HepG2 (cell line): ENCODE results near the gene KCTD13. TPM values are rescaled to one million over a fixed set of nuclear protein-coding genes. Genes with fewer than 3 reads are reported as not detected.

Experiments
- CHCHD3 ChIP-seq: sonication (generic); formaldehyde crosslinking; IDR thresholded peaks from 2 replicates; pipeline ENCODE4 v1.8.0; 2022; ENCODE audit warnings: mild to moderate bottlenecking, missing genetic modification reagents, moderate library complexity
- FOSL1 ChIP-seq: sonication (generic); formaldehyde crosslinking; IDR thresholded peaks from 2 replicates; pipeline ENCODE4 v1.9.0; 2021; ENCODE audit warnings: missing genetic modification reagents, borderline replicate concordance
- IRF9 ChIP-seq: sonication (generic); formaldehyde crosslinking; IDR thresholded peaks from 2 replicates; pipeline ENCODE4 v1.8.0; 2022; ENCODE audit warnings: missing genetic modification reagents, mild to moderate bottlenecking, borderline replicate concordance
- ISX ChIP-seq: sonication (generic); formaldehyde crosslinking; conservative IDR thresholded peaks from 2 replicates; pipeline ENCODE4 v1.5.0; 2020; ENCODE audit warnings: missing genetic modification reagents
- MAF1 ChIP-seq: sonication (generic); formaldehyde crosslinking; IDR thresholded peaks from 2 replicates; pipeline ENCODE4 v1.5.0; 2020; ENCODE audit warnings: missing genetic modification reagents, borderline replicate concordance
- MYC ChIP-seq: sonication (generic); formaldehyde crosslinking; IDR thresholded peaks from 2 replicates; pipeline ENCODE4 v1.9.0; 2021; ENCODE audit warnings: missing genetic modification reagents, borderline replicate concordance
- NCOR1 ChIP-seq: fragments of 200-600 bp; sonication (generic); IDR thresholded peaks from 2 replicates; pipeline ENCODE4 v1.7.0; 2017; ENCODE audit warnings: antibody characterized with exemption, low read length, borderline replicate concordance
- SOX5 ChIP-seq: IDR thresholded peaks from 2 replicates; pipeline ENCODE4 v1.6.1; 2016; ENCODE audit warnings: borderline replicate concordance
- ZFP62 ChIP-seq: sonication (generic); formaldehyde crosslinking; IDR thresholded peaks from 2 replicates; pipeline ENCODE4 v1.4.0; 2020; ENCODE audit warnings: missing genetic modification reagents
- ZFP82 ChIP-seq: sonication (generic); formaldehyde crosslinking; IDR thresholded peaks from 2 replicates; pipeline ENCODE4 v1.5.1; 2020; ENCODE audit warnings: mild to moderate bottlenecking, missing genetic modification reagents, borderline replicate concordance
- ZFY ChIP-seq: sonication (generic); formaldehyde crosslinking; IDR thresholded peaks from 2 replicates; pipeline ENCODE4 v1.4.0; 2020; ENCODE audit warnings: missing genetic modification reagents
- ZIK1 ChIP-seq: sonication (generic); formaldehyde crosslinking; IDR thresholded peaks from 2 replicates; pipeline ENCODE4 v1.5.0; 2020; ENCODE audit warnings: mild to moderate bottlenecking, low read depth, missing genetic modification reagents, borderline replicate concordance
- ZNF253 ChIP-seq: sonication (generic); formaldehyde crosslinking; IDR thresholded peaks from 2 replicates; pipeline ENCODE4 v1.8.0; 2022; ENCODE audit warnings: mild to moderate bottlenecking, missing genetic modification reagents, borderline replicate concordance
- ZNF274 ChIP-seq: sonication (generic); formaldehyde crosslinking; IDR thresholded peaks from 2 replicates; pipeline ENCODE4 v1.5.1; 2020; ENCODE audit warnings: mild to moderate bottlenecking, missing genetic modification reagents
- ZNF317 ChIP-seq: sonication (generic); formaldehyde crosslinking; IDR thresholded peaks from 2 replicates; pipeline ENCODE4 v1.5.0; 2020; ENCODE audit warnings: mild to moderate bottlenecking, missing genetic modification reagents
- ZNF501 ChIP-seq: sonication (generic); formaldehyde crosslinking; IDR thresholded peaks from 2 replicates; pipeline ENCODE4 v1.5.1; 2020; ENCODE audit warnings: mild to moderate bottlenecking, moderate library complexity, missing genetic modification reagents
- ZNF543 ChIP-seq: sonication (generic); formaldehyde crosslinking; IDR thresholded peaks from 2 replicates; pipeline ENCODE4 v1.4.0; 2020; ENCODE audit warnings: mild to moderate bottlenecking, missing genetic modification reagents
- ZNF574 ChIP-seq: sonication (generic); formaldehyde crosslinking; IDR thresholded peaks from 2 replicates; pipeline ENCODE4 v1.4.0; 2020; ENCODE audit warnings: missing genetic modification reagents
- polyA plus RNA-seq, 8 experiments: library from polyadenylated mRNA; depleted of rRNA in 3 of 8; stranded (reverse) in 7 of 8; unstranded in 1 of 8; fragments of >200 nt; fragmentation: Illumina TruSeq in 4 of 8; extraction: Trizol in 4 of 8; gene quantifications; 2 replicates each; pipeline versions ENCODE4 v1.2.1 to v1.2.3, GENCODE V29; 2011 to 2016; ENCODE audit warnings: low read depth in 4 of 8, missing spikeins in 1 of 8, mixed read lengths in 1 of 8; ENCODE audit not compliant: insufficient read depth in 1 of 8
- total RNA-seq, 5 experiments: library from RNA; depleted of rRNA; stranded (reverse); fragments of >200 nt; fragmentation: Illumina TruSeq; extraction: Trizol; gene quantifications; 2 replicates each; pipeline ENCODE4 v1.2.3, GENCODE V29; 2016; ENCODE audit warnings: low read depth in 1 of 5
- TF ChIP-seq, protein P1 (sequence below): sonication (generic); formaldehyde crosslinking; IDR thresholded peaks from 2 replicates; pipeline ENCODE4 v1.5.1; 2020; ENCODE audit warnings: mild to moderate bottlenecking, missing genetic modification reagents, borderline replicate concordance

Gene KCTD13
- total and polyA plus RNA-seq, 2 of the 13 experiments (the other 11 are each of a cell fraction or from before 2014, with no cell fraction given), result 6.3 to 14.7 TPM

DNA sequence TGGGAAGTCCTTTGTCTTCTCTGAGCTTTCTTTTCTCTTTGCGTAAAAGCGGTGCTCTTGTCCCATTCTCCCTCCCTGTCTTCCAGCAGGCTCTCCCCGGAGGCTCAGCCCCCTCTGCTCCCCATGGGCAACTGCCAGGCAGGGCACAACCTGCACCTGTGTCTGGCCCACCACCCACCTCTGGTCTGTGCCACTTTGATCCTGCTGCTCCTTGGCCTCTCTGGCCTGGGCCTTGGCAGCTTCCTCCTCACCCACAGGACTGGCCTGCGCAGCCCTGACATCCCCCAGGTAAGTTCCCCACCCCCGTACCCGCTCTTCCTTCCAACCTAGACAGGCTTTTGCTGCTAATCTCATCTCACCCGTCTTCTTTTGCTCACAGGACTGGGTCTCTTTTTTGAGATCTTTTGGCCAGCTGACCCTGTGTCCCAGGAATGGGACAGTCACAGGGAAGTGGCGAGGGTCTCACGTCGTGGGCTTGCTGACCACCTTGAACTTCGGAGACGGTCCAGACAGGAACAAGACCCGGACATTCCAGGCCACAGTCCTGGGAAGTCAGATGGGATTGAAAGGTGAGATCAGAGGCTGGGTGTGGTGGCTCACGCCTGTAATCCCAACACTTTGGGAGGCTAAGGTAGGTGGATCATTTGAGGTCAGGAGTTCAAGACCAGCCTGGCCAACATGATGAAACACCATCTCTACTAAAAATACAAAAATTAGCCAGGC lies 37.2 kb upstream of the KCTD13 start (continued):
- TF ChIP-seq ZNF574 (CRISPR knock-in tag) (no peak), ZNF543 (CRISPR knock-in tag) (0 out of 2 replicates have a peak, but pooled peaks have one; percentile 14), CHCHD3 (CRISPR knock-in tag) (no peak), ZFY (CRISPR knock-in tag) (peak; percentile 28), MAF1 (CRISPR knock-in tag) (0 out of 2 replicates have a peak, but pooled peaks have one; percentile 24), ISX (CRISPR knock-in tag) (no peak), IRF9 (CRISPR knock-in tag) (no peak), MYC (CRISPR knock-in tag) (no peak; the same call in 1 of the 2 replicates), ZNF253 (CRISPR knock-in tag) (no peak), ZFP62 (no peak), ZNF501 (peak; percentile 19; the same call in 1 of the 2 replicates), ZNF317 (CRISPR knock-in tag) (no peak), ZIK1 (no peak), ZFP82 (CRISPR knock-in tag) (no peak), NCOR1 (no peak), FOSL1 (CRISPR knock-in tag) (no peak), ZNF274 (CRISPR knock-in tag) (no peak), SOX5 (CRISPR knock-in tag) (no peak)
- TF ChIP-seq, protein P1, sequence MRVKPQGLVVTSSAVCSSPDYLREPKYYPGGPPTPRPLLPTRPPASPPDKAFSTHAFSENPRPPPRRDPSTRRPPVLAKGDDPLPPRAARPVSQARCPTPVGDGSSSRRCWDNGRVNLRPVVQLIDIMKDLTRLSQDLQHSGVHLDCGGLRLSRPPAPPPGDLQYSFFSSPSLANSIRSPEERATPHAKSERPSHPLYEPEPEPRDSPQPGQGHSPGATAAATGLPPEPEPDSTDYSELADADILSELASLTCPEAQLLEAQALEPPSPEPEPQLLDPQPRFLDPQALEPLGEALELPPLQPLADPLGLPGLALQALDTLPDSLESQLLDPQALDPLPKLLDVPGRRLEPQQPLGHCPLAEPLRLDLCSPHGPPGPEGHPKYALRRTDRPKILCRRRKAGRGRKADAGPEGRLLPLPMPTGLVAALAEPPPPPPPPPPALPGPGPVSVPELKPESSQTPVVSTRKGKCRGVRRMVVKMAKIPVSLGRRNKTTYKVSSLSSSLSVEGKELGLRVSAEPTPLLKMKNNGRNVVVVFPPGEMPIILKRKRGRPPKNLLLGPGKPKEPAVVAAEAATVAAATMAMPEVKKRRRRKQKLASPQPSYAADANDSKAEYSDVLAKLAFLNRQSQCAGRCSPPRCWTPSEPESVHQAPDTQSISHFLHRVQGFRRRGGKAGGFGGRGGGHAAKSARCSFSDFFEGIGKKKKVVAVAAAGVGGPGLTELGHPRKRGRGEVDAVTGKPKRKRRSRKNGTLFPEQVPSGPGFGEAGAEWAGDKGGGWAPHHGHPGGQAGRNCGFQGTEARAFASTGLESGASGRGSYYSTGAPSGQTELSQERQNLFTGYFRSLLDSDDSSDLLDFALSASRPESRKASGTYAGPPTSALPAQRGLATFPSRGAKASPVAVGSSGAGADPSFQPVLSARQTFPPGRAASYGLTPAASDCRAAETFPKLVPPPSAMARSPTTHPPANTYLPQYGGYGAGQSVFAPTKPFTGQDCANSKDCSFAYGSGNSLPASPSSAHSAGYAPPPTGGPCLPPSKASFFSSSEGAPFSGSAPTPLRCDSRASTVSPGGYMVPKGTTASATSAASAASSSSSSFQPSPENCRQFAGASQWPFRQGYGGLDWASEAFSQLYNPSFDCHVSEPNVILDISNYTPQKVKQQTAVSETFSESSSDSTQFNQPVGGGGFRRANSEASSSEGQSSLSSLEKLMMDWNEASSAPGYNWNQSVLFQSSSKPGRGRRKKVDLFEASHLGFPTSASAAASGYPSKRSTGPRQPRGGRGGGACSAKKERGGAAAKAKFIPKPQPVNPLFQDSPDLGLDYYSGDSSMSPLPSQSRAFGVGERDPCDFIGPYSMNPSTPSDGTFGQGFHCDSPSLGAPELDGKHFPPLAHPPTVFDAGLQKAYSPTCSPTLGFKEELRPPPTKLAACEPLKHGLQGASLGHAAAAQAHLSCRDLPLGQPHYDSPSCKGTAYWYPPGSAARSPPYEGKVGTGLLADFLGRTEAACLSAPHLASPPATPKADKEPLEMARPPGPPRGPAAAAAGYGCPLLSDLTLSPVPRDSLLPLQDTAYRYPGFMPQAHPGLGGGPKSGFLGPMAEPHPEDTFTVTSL (CRISPR knock-in tag), result no peak
